ENCODE results near the gene PACSIN3.

Gene PACSIN3

DNA sequence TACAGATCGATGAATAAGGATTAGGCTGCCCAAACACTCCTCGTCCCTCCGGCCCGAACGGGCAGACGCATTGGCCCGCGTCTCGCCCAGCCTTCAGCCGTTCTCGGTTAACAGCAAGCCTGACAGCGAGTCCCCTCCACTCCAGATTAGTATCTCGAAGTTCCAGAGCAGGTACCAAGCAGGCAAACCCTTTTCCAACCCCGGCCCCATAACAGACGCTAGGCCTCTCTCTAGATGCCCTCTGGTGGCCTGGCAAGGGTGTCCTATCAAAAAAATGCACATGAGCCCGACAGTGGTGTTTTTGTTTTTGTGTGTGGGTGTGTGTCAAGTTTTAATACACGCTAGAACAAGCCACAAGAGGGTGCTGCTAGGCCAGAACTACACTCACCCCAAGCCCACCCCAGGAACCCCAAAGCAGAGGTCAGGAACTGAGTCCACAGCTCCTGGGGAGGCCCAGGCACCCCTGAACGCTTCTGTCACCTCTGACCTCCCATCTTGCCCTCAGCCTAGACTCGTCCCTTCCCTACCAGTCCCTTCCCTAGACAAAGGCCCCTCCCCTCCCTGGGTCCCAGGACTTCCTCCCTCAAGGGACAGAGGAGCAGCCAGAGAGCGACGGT lies 8.9 kb downstream of the PACSIN3 start:
- peak; percentile 36 to 51 for DNase-seq (ENCODE audit: low read depth in 2 of 2, low spot score in 1 of 2)

DNA sequence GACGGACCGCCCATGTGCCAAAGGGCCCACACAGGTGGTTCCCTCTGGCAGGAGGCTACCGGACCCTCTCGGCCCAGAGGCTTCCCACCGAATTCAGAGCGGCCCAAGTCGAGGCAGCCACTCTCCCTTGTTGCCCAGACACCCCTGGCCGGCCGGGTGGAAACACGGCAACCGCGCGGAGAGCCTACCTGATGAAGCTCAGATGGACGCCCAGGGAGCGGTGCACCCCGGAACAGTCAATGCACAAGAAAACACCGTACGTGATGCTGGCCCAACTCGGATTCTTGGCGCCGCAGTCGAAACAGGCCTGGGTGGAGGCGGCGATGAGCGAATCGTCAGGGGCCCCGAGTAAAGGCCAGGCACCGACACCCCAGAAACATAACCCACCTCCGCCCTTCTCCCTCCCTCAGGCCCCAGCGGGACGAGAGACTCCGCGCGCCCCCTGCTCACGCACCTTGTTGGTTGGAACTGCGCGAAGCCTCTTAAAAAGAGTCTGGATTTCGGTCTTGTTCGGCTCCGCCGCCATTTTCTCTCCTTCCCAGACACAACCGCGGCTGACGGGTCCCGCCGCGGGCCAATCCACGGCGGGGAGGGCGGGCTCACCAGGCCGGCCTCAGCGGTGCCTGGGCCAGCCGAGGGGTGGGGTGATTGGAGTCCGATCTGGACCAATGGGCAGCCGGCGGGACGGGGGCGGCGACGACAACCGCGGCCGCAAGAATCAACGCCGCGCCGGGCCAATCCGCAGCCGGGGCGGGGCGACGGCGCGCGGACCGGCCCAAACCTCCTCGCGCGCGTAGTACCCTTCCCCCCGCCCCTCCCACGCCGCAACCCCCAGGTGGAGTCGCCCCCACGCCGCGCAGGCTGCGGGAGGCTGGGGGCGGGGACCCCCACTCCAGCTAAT lies 9.7 kb downstream of the PACSIN3 start, which contains the start of gene ARFGAP2:
TSS of gene ARFGAP2 (minus strand) at position 552 of the 901 bp plus-strand sequence. CDS start at position 526, 26 bp downstream.
- DNase-seq (ENCODE audit: low read depth in 2 of 2, low spot score in 1 of 2): peak; percentile 90

DNA sequence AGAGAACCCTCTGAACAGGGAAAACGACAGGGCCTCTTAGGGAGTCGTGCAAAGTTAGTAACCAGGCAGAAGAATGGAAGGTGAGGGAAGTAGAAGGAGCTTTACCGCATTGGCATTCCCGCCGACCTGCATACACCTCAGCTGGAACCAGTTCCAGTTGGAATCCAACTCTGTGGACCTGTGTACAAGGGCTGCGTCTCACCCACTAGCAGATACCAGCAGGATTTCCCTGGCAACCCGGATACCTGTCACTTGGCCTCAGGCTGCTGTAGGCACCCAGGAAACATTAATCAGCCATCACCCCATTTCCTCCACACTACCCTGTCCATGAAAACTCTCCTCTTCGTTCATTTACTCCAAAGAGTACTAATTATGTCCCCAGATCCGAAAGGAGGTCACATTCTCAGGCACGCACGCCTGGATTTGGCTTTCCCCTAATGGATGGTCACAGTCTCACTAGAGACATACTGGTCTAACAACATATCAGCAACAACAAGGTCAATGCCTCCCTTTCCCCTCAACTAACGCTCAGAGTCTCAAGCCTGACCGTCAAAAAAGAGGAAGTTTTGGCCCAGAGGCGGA lies 10.4 kb downstream of the PACSIN3 start:
- no peak for DNase-seq (ENCODE audit: low read depth in 2 of 2, low spot score in 1 of 2)

DNA sequence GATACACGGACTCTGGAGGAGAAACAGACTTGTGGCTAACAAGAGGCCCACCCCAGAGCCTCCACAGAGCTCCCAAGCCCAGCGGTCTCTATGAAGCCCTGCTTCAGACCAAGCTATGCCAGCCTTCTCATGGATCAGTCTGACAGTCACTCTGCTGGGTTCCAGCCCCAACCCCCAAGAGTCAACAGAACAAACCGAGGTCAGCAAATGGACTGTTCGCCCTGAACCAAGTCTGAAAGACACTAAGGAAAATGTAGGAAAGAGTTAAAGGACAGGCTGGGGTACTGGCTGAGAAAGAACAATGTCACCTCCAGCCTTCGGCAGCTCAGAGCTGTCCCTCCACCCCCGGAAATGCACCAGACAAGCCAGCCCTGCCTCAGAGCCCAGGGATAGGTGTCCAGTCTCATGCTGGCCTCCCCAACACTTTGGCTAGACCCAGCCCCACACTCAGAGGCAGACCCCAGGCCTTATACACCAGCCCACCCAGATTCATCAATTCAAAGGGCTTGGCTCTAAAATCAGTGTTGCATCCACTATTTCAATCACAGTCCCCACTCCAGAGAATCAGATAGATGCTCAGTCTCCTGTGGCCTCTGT lies 13.4 kb downstream of the PACSIN3 start:
- DNase-seq (ENCODE audit: low read depth in 2 of 2, low spot score in 1 of 2): no peak

DNA sequence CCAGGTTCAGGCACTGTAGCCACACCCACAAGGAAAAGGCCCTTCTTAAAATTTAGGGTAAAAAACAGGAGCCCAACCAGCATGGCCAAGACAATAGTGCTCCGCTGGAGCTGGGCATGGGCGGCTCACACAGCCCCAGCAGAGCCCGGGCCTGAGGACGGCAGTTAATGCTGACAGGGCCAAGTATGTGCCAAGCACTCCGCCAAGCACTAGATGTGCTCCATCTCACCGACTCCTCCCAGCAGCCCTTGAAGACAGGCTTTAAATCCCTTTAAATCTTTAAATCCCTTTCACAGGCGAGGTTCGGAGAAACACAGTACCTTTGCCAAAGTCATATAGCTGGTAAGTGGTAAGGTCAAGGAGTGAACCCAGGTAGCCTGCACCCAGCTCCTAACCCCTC lies 14.4 kb downstream of the PACSIN3 start:
- no peak for DNase-seq (ENCODE audit: low read depth in 2 of 2, low spot score in 1 of 2)

DNA sequence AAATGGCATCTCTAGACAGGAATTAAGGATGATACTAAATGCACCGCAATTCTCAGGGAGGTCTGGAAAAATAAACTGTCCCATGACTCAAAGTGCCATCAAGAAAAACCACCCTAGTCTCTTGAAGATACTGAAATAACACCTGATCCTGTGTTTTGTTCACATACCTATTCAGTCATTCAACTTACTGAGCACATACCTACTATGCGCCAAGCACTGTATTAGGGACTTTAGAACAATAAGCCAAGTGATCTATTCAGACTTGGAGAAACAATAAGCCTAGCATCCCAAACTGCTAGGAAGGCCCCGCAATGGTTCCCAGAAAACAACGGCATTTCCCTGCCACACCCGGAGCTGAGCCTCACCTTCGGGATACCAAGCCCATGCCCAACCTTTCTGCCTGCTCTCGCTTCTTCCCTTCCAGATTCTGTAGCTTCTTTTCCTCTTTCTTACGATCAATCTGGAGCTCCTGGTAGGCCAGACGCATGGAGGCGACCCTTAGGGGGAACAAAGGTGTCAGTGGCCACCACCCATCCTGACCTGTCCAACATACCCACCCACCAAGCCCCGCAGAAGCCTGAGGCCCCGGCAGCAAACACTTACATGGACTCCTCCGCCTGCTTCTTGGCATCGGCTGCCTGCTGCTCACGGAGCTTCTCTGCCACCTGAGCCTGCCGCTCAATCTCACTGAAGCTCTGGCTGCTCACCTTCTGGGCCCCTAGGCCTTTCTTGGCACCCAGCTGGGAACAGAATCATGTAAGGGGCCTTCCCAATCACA lies 15.0 kb downstream of the PACSIN3 start:
- DNase-seq (ENCODE audit: low read depth in 2 of 2, low spot score in 1 of 2): no peak

DNA sequence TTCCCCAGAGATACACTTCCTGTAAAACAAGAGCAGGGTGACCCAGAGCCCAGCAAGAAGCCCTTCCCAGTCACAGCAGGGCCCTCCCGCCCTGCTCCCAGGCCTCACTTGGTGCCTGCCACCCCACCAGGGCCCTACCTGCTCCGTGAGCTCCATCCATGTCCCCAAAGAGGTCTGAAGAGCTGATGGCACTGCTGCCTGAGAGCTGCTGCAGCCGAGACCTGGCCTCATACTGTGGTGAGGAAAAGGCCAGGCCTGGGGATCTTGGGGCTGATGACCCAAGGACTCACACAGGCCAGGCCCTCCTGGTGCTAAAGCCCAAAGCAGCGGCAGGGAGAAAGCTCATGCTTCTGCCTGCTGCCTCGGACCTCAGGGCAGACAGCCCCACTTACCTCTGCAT lies 19.9 kb downstream of the PACSIN3 start:
- no peak for DNase-seq (ENCODE audit: low read depth in 2 of 2, low spot score in 1 of 2)

DNA sequence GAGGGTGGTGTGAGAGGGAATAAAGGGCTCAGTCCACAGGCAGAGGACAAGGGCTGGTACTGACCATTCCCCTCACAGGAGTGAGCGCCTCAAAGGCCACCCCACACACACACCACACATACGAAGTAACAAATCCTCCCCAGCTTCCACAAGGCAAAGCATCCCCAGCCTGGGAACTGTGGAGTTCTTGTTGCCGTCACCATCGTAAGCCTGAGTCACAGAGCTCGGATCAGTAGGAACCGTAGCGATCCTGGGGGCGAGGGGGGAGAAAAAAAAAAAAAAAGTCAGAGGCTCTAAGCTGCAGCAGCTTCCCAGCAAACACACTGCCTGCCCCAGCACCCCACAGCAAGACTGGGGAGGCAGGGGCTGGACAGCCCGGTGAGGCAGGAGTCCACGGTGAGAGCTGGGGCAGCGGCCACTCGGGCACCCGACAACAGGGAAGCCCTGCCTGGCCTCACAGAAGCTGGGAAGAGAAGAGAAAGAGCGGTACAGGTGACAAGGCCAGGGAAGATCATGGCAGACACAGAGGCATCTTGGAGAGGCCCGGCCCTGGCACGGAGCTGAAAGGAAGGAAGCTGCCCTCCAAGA lies 20.9 kb downstream of the PACSIN3 start:
- no peak for DNase-seq (ENCODE audit: low read depth in 2 of 2, low spot score in 1 of 2)

DNA sequence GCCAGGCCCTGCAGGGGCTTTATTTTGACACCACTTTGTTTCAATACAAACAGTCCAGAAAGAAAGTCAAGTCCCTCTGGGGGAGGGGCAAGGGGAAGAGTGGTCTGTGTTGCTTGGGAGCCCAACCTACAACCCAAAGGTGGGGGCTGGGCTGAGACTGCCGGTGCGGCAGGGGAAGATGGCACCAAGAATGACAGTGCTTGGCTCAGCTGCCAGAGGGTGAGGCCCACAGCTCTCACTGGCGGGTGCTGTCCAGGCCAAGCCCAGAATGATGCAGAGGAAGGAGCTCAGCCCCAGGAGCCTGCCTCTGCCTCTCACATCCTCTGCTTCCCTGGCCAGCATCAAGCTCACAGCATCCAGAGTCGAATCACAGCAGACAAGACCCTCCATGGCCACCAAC lies 21.9 kb downstream of the PACSIN3 start:
- no peak for DNase-seq (ENCODE audit: low read depth in 2 of 2, low spot score in 1 of 2)

DNA sequence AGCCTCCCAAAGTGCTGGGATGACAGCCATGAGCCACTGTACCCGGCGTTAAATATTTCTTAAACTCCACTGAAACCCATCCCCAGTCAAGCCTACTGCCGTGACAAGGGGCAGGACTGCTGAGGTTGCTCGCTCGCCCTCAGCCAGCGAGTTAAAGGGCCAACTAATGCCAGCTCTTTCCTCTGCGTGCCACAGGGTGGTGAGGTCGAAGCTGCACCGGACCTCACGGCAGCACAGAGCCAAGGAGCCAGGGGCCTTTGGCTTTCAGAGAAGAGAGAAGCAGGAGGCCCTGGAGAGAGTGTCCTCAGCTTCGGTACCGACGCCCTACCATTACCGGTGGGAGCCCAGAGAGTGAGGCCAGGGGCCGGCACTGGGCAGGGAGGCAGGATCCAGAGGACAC lies 22.3 kb downstream of the PACSIN3 start:
- no peak for DNase-seq (ENCODE audit: low read depth in 2 of 2, low spot score in 1 of 2)

DNA sequence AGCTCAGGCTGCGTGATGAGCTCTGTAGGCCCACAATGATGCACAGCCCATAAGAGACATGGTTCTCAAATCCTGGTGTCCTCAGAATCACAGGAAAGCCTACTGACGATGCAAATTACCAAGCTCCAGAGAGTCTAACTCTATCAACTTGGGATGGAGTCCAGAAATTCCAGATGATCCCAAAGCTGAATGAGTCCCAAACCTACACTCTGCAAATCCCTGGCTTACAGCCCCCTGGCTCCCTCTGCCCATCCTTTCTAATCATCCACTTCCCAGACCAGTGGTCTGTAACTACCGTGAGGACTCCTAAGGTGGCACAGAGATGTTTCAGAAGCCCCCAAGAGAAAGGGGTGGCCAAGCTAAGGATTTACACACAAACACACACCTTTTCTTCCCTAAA lies 23.0 kb downstream of the PACSIN3 start:
- DNase-seq (ENCODE audit: low read depth in 2 of 2, low spot score in 1 of 2): no peak

DNA sequence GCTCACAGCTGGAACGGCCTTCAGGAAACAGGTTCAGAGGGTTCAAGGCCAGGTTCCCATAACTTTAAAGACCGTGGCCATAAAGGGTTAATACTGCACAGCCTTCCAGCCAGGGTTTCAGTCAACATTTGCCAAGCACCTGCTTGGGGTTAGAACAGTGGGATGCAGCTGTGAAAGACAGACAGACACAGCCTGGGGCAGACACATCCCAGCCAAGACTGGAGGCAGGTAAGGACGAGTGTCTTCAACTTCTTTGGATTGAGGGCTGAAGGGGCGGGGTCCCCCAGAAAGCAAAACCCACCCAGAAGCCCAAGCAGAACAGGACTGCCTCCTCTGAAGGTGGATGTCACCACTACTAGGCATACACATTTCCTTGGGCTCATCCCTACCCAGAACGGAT lies 23.8 kb downstream of the PACSIN3 start:
- DNase-seq (ENCODE audit: low read depth in 2 of 2, low spot score in 1 of 2): no peak

DNA sequence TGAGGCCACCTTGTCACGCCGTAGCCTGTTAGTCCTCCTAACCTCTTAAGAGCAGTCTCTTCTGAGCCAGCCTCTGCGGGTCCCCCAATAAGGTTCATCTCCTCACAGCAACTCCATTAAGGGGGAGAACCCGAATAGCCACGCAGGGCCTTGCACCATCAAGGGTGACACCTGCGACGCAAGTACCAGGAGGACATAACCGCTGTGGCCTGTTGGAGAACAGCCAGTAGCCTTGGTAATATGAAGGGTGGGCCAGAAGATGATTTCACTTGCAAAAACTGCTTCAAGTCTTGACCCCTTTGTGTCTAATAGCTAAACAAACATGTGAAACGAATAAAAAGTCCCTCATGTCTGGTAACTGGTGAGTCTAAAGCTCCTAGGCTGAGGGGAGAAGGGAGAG lies 24.3 kb downstream of the PACSIN3 start:
- no peak for DNase-seq (ENCODE audit: low read depth in 2 of 2, low spot score in 1 of 2)

DNA sequence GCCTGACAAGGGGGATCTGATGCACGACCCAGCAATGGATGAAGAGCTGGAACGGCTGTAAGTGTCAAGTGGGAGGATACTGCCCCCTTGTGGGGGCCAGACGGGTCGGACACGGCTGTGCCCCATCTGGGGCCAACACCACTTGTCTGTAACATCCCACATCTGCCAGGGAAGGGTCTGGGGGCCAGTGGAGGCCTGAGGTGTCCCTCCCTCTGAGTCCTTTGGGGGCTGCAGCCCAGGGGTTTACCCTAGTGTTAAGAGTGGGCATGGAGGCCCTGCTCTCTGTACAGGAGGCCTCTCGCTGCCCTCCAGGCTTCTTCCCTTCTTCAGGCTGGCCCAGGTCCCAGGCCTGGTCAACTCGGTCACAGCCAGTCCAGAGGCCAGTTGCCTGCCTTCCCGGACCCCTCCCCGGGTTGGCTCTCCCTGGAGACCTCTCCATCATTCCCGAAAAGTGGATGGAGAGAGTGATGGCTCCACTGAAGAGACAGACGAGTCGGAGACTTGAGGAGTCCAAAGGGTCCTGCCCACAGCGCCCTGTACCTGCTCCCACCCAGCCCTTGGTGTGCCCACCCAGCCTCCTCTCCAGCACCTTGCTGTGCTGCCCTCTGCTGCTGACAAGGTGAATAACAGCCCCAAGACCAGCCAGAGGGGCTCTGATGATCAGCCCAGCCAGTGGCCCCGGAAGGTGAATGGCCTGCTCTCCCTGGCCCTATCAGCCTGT lies 24.9 kb downstream of the PACSIN3 start:
- peak in 1 of 2 donors; percentile 37 for DNase-seq (ENCODE audit: low read depth in 2 of 2, low spot score in 1 of 2)

DNA sequence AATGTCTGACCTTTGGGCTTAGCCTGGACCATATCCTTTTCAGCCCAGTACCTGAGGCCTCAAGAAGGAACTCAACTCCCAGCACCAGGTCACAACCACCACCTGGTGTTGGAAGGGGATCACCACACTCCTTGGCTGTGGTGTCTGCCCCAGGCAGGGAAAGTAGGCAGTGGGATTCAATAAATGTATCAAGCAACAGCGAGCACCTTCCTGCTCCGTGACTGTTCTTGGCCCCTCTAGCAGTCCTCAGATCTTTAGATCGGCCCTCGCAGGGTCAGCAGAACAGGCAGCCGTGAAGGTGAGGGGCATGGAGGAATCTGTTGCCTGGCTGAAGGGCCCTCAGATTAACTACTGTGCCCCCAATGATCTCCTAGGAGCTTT lies 25.5 kb downstream of the PACSIN3 start:
- no peak for DNase-seq (ENCODE audit: low read depth in 2 of 2, low spot score in 1 of 2)

DNA sequence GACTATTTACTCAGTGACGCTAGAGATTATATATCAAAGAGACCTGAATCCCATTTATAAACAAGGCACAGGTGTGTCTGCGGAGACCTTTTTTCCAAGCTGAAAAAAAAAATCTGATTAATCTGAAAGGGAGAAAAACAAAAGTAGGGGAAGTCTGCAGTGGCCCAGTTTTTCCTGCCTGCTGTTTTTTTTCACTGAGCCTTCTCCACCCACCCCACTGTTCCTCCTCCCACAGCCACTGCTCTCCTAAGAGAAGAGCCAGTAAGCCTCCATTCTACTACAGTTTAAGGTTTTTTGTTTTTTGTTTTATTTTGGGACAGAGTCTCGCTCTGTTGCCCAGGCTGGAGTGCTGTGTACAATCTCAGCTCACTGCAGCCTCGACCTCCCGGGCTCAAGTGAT lies 28.0 kb downstream of the PACSIN3 start:
- DNase-seq (ENCODE audit: low read depth in 2 of 2, low spot score in 1 of 2): no peak

DNA sequence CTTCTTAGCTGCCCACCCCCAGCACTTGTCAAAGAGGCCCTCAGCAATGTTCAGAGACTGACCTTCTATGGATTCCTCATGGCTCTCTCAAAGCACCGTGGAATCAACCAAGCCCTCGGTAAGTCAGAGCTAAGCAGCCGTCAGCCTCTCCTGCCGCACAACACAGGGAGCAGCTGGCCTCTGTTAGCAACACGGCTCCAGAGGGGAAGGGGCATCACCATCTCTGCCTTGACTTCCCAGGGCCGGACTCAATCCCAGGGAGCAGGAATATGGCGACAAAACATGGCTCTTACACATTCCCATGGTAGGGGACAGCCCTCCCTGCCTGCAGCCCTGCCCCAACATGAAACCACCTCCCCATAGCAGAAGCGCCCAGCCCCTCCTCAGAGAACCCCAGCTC lies 28.4 kb downstream of the PACSIN3 start:
- DNase-seq (ENCODE audit: low read depth in 2 of 2, low spot score in 1 of 2): no peak

DNA sequence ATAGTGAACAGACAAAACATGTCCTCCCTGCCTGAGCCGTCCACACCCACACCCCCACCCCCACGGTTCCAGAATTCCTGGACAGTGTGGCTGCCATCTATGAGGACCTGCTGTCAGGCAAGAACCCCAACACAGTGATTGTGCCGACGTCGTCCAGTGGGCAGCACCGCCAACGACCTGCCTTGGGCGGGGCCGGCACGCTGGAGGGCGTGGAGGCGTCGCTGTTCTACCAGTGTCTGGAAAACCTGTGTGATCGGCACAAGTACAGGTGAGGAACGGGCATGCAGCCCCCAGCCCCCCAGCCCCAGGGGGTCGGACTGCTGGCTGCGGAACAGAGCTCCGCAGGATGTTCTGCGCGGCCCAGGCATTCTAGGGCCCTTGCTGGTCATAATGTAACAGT lies 29.3 kb downstream of the PACSIN3 start:
- DNase-seq (ENCODE audit: low read depth in 2 of 2, low spot score in 1 of 2): no peak

DNA sequence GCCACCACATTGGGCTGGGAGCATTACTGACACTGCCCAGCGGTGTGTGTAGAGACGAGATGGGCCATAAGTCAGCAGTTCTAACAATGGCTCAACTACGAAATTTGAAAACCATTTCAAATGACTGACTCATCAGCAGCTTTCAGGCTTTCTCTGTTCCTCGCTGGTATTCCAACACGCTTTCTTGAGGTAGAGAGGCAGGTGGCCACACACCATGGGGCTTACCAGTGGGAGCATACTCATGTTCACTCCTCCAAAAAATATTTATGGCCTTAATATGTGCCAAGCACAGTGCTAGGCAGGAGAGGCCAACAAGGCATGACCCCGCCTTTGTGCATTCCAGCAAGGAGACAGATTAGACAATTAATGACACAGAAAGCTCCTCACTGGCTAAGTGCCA lies 29.9 kb downstream of the PACSIN3 start:
- no peak for DNase-seq (ENCODE audit: low read depth in 2 of 2, low spot score in 1 of 2)

DNA sequence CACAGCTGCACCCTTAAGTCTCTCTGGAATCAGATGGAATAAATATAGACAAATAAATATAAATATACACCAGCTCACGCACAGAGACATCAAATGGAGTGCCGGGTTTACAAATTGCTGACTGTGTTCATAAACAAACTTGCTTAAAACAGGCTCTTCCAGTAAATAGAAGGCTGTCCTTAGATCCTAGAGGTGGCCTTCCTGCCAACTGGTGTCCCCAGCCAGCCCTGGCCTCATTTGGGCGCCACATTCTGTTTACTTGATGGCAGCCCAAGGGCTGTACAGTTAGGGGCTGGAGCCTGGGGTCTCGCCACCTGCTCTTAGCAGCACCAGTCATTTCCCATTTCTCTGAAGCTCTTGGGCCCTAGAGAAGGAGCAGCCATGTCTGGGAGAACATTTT lies 30.4 kb downstream of the PACSIN3 start:
- no peak for DNase-seq (ENCODE audit: low read depth in 2 of 2, low spot score in 1 of 2)
